ENCODE results near the gene RAB26.

Gene RAB26

DNA sequence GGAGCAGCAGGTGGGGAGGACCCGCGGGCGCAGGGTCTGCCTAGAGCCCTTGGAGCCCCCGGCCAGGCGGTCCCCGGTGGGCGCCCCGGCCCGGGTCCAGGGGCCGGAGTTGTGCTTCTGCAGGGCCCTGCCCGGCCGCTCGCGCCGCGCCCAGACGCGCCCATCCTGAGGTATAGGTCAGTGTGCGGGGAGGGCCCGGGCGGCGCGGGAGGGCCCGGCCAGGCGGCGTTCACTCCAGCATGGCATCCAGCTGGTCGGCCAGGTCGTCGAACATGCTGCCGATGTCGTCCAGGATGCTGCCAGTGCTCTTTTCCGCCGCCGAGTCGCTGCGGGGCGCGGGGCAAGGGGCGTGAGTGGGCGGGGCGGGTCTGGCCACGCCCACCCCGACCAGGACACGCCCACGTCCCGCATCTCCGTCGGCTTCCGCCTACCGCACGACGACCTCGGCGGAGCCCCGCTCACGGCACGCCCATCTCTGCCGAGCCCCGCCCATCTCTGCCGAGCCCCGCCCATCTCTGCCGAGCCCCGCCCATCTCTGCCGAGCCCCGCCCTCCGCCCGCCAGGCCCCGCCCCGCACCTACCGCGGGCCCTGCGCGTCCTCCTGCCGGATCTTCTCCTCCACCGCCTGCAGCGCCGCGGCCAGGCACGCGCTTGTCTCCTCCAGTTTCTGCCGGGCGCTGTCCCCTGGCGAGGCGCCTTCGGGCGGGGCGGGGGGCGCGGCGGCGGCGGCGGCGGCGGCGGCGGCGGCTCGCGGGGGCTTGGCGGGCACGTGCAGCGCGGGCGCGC, 30.1 kb downstream of the RAB26 start:
- Histone ChIP-seq H3K9me3 (no peaks in the 10 kb centered on the region), H3K27me3 (no peaks in the 10 kb centered on the region), H3K4me3 (ENCODE audit: low read depth, low read length) (no peak overlapping the region), H3K36me3 (peaks cover 51% of the 10 kb centered on the region), H3K4me1 (no peaks in the 10 kb centered on the region)
- TF ChIP-seq, protein P1, sequence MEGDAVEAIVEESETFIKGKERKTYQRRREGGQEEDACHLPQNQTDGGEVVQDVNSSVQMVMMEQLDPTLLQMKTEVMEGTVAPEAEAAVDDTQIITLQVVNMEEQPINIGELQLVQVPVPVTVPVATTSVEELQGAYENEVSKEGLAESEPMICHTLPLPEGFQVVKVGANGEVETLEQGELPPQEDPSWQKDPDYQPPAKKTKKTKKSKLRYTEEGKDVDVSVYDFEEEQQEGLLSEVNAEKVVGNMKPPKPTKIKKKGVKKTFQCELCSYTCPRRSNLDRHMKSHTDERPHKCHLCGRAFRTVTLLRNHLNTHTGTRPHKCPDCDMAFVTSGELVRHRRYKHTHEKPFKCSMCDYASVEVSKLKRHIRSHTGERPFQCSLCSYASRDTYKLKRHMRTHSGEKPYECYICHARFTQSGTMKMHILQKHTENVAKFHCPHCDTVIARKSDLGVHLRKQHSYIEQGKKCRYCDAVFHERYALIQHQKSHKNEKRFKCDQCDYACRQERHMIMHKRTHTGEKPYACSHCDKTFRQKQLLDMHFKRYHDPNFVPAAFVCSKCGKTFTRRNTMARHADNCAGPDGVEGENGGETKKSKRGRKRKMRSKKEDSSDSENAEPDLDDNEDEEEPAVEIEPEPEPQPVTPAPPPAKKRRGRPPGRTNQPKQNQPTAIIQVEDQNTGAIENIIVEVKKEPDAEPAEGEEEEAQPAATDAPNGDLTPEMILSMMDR (IDR thresholded peaks at IDR 0.05; ENCODE audit: low read depth, low read length), result no peak
- peak; percentile 65 for DNase-seq

DNA sequence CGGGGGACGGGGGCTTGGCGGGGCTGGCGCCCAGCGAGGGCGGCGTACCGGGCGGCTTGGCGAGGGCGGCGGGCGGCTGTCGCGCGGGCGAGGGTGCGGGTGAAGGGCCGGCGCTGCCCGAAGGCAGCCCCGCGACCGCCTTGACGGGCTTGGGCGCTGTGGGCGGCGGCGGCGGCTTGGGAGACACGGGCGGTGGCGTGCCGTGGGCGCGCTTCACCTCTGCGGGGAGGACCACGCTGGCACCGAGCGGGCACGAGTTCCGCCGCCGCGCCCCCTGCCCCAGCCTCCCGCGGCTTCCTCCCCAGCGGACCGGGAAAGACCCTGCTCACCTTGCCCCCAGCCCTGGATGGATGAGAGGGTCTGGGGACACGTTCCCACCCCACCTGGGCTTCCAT, 30.7 kb downstream of the RAB26 start:
- Histone ChIP-seq H3K4me1 (no peaks in the 10 kb centered on the region), H3K36me3 (peaks cover 48% of the 10 kb centered on the region), H3K4me3 (ENCODE audit: low read depth, low read length) (no peak overlapping the region), H3K27me3 (no peaks in the 10 kb centered on the region), H3K9me3 (no peaks in the 10 kb centered on the region)
- TF ChIP-seq, protein P1 (IDR thresholded peaks at IDR 0.05; ENCODE audit: low read depth, low read length), result no peak
- no peak for DNase-seq

DNA sequence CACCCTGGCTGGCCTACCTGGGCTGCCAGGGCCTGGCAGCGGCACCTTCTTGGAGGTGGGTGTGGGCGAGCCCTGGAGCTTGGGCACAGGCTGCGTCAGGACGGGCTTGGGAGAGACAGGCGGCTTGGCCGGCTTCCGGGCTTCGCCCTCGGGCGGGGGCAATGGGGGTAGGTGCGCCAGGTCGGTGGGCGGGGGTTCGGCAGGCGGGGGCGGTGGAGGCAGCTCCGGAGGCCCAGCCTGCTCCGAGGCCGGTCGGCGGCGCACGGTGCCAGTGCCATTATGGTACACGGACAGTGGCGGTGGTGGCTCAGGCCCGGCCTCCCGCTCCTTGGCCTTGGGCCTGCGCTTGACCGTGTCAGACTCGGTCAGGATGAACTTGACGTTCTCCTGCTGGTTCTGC, 31.2 kb downstream of the RAB26 start:
- no peak for DNase-seq
- H3K4me3 ChIP-seq (ENCODE audit: low read depth, low read length), result no peak overlapping the region
- TF ChIP-seq, protein P1 (IDR thresholded peaks at IDR 0.05; ENCODE audit: low read depth, low read length), result no peak
- peaks cover 43% of the 10 kb centered on the region for H3K36me3 ChIP-seq
- H3K9me3 ChIP-seq, result no peaks in the 10 kb centered on the region
- H3K4me1 ChIP-seq, result no peaks in the 10 kb centered on the region
- H3K27me3 ChIP-seq, result no peaks in the 10 kb centered on the region

DNA sequence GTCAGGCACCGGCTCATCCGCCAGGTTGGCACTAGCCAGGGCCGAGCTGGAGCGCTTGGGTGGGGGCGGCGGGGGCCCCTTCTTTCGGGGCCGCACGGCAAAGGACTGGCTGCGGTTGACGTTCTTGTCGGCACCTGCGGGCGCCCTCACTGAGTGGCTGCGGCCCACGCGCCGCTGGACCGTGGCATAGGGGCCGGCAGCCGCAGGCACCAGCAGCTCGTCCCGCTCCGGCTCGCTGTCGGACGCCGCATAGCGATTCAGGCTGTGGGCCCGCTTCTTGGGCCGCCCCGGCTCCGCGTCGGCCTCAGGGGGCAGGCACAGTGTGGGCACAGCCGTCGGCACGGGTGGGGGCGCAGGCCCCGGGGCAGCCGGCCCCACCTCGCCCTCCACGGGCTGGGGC, 32.0 kb downstream of the RAB26 start:
- H3K4me1 ChIP-seq, result no peaks in the 10 kb centered on the region
- no peak for DNase-seq
- H3K4me3 ChIP-seq (ENCODE audit: low read depth, low read length), result no peak overlapping the region

DNA sequence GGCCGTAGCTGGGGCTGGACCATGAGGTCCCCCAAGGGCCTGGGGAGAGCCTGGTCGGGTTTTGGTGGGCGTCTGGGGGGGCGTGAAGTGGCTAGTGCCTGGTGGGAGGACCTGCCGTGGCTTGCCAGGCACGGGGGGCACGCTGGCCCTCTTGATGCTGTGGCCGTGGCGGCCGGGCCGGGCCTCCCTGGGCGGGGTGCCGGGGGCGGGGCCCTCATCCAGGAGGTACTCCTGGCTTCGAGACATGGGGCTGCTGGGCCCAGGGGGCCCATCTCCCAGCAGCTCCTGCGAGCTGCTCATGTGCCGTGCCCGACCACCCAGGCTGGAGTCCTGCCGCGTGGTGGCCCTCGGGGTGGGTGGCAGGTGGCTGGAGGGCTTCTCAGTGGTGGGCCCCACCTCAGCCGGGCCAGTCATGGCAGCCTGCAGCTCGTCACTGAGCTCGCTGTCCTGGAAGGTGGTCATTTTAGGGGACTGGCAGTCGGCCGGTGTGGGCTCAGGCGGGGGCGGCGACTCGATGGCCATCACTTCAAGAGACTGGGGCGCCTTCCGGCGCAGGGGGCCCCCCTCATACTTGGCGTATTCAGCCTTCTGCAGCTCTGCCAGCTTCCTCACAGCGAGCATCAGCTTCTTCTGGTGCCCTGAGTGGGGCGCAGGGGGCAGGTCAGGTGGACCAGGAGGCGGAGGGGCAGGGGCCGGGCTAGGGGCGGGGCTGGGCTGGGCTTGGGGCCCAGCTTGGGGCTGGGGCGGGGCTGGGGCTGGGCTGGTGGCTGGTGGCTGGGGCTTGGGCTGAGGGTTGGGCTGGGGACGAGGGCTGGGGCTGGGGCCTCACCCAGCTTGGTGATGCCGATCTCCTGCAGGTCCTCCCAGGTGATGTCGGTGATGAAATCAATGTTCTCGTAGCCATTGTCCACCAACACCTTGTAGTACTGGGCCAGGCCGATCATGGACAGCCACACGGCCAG, 32.8 kb downstream of the RAB26 start:
- Histone ChIP-seq H3K4me3 (ENCODE audit: low read depth, low read length) (no peak overlapping the region), H3K27me3 (no peaks in the 10 kb centered on the region), H3K4me1 (no peaks in the 10 kb centered on the region), H3K36me3 (peaks cover 27% of the 10 kb centered on the region), H3K9me3 (no peaks in the 10 kb centered on the region)
- no peak for DNase-seq
- TF ChIP-seq, protein P1 (IDR thresholded peaks at IDR 0.05; ENCODE audit: low read depth, low read length), result no peak

More for the DNA sequence above, 32.0 kb downstream of the RAB26 start:
- TF ChIP-seq, protein P1 (IDR thresholded peaks at IDR 0.05; ENCODE audit: low read depth, low read length), result no peak
- no peaks in the 10 kb centered on the region for H3K9me3 ChIP-seq
- H3K36me3 ChIP-seq, result peaks cover 34% of the 10 kb centered on the region
- H3K27me3 ChIP-seq, result no peaks in the 10 kb centered on the region
